ENCODE measurements around the gene OR2D3.
"Not testable (repeated sequence)": the region's sequence is repeated elsewhere in the genome, so short reads cannot be mapped to it uniquely, and the experiment has no call there.

Gene OR2D3

DNA sequence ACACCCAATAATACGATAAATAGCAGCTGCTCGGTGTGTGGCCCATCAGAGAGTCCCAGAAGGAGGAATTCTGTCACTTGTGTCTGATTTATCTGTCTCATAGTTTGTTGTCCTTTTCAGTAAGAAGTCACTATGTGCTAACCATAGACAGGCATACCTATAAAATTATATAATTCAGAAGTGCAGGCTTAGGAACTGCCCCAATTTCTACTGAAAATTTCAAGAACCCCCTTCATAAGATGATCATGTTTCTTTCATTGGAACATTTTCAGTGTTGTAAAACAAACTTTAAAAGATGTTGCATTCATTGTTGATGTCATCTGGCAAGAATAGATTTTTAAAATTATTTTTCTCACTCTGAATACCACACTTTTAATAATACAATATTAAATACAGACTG is 28.4 kb upstream of the OR2D3 start, which contains the start of gene OR2D2:
TSS of gene OR2D2 (minus strand) at position 101 of the 400 bp plus-strand sequence. CDS start at position 101, 0 bp downstream.
- Histone ChIP-seq H3K9me3 (ENCODE audit: low read depth, low read length) (no peaks in the 10 kb centered on the region), H3K36me3 (ENCODE audit: insufficient read depth, low read length) (no peaks in the 10 kb centered on the region), H3K27ac (no peak within 1 kb of the TSS), H3K9ac (ENCODE audit: insufficient read length) (no peak within 1 kb of the TSS), H3K4me3 (no peak within 1 kb of the TSS)
- DNase-seq (ENCODE audit: low read depth, low spot score) = no peak
- TF ChIP-seq EZH2 (IDR thresholded peaks at IDR 0.05) (no peak), POLR2AphosphoS5 (IDR thresholded peaks at IDR 0.05; ENCODE audit: borderline replicate concordance, low read depth, low read length) (no peak), FOXP2 (optimal IDR thresholded peaks at IDR 0.05; ENCODE audit: control extremely low read depth, extremely low read length, insufficient read depth) (no peak)

DNA sequence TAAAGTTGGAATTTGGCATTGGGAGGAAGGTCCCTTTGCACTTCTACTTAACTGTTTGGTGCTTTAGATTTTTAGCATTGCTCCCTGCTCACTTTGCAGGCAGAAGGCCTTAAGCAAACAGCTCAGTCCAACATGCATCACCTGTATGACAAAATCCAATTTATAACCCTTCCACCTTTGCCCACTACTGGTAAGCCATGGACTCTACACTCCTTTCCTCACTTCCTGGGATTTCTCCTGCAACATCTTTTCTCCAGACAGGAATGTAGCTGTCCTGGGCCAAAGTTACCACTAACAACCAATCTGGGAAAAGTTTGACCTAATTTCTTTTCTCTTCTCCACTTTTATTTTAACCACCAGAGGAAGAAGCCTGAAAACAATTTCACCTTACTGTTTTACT is 26.7 kb upstream of the OR2D3 start:
- Histone ChIP-seq H3K36me3 (ENCODE audit: insufficient read depth, low read length) (no peaks in the 10 kb centered on the region), H3K4me3 (no peak overlapping the region), H3K9ac (ENCODE audit: insufficient read length) (no peak overlapping the region), H3K27ac (no peak overlapping the region), H3K9me3 (ENCODE audit: low read depth, low read length) (no peaks in the 10 kb centered on the region)
- no peak for DNase-seq (ENCODE audit: low read depth, low spot score)
- TF ChIP-seq EZH2 (IDR thresholded peaks at IDR 0.05) (no peak), POLR2AphosphoS5 (IDR thresholded peaks at IDR 0.05; ENCODE audit: borderline replicate concordance, low read depth, low read length) (no peak), FOXP2 (optimal IDR thresholded peaks at IDR 0.05; ENCODE audit: control extremely low read depth, extremely low read length, insufficient read depth) (no peak)

DNA sequence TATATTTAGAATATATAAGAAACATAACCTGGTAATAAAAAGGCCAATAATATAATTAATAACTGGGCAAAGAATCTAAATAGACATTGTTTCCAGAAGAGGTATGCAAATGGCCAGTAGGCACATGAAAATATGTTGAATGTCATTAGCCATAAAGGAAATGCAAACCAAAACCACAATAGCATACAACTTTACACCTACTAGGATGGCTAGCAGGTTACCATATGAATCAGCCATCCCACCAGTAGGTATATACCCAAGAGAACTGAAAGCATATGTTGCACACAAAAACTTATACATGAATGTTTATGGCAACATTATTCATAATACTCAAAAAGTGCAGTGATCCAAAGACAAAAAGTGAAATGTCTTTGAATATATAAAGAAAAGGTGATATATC is 25.8 kb upstream of the OR2D3 start:
- DNase-seq (ENCODE audit: low read depth, low spot score) = no peak
- no peak overlapping the region for H3K9ac ChIP-seq (ENCODE audit: insufficient read length)
- no peaks in the 10 kb centered on the region for H3K36me3 ChIP-seq (ENCODE audit: insufficient read depth, low read length)
- no peak for TF ChIP-seq POLR2AphosphoS5 (IDR thresholded peaks at IDR 0.05; ENCODE audit: borderline replicate concordance, low read depth, low read length)
- no peak for TF ChIP-seq EZH2 (IDR thresholded peaks at IDR 0.05)
- no peak overlapping the region for H3K27ac ChIP-seq
- H3K9me3 ChIP-seq (ENCODE audit: low read depth, low read length) = no peaks in the 10 kb centered on the region
- no peak overlapping the region for H3K4me3 ChIP-seq

DNA sequence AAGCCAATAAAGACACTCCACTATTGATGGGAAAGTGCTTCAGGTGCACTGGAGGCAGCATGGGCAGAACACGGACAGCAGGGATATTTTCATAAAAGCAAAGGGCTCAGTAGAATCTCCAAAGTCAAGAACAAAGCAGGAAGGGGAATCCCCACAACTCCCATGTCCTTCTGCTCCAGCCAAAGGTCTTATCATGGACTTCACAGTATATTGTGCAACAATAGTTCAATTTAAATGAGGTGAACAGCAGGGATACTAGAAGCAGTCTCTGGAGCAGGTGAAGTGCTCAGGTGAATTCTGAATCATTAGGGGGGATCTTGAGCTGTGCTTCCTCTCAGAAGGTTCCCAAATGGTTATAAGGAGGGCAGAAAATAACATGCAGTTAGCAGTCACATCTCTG is 21.9 kb upstream of the OR2D3 start:
- no peak overlapping the region for H3K9ac ChIP-seq (ENCODE audit: insufficient read length)
- TF ChIP-seq FOXP2 (optimal IDR thresholded peaks at IDR 0.05; ENCODE audit: control extremely low read depth, extremely low read length, insufficient read depth) = no peak
- no peak for TF ChIP-seq EZH2 (IDR thresholded peaks at IDR 0.05)
- no peak for TF ChIP-seq POLR2AphosphoS5 (IDR thresholded peaks at IDR 0.05; ENCODE audit: borderline replicate concordance, low read depth, low read length)
- H3K4me3 ChIP-seq = no peak overlapping the region
- no peaks in the 10 kb centered on the region for H3K36me3 ChIP-seq (ENCODE audit: insufficient read depth, low read length)
- no peak for DNase-seq (ENCODE audit: low read depth, low spot score)
- H3K27ac ChIP-seq = no peak overlapping the region
- no peaks in the 10 kb centered on the region for H3K9me3 ChIP-seq (ENCODE audit: low read depth, low read length)

DNA sequence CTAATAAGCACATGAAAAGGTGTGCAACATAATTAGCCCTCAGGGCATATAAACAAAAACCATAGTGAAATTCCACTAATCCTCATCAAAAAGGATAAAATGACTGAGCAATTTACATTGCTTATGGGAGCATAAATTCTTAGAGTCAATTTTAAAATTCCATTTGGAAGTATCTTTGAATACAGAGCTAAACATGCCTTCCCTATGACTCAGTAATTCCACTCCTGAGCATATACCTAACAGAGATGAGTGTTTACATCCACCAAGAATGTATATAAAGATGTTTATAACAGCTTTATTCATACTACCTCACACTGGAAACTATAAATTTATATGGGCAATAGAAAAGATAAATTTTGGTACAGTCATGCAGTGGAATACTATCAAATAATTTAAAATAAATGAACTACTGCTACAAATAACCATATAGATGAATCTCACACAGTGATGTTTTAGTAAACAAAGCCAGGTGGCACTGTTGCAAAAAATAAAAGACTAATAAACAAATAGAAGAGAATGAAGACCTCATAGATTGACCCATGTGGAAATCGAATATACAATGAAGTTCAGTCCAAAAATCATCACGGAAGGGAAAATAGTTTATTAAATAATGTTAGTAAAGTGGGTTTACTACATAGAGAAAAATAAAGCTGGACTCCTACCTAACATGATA is 20.3 kb upstream of the OR2D3 start:
- Histone ChIP-seq H3K27ac (no peak overlapping the region), H3K36me3 (ENCODE audit: insufficient read depth, low read length) (no peaks in the 10 kb centered on the region), H3K9me3 (ENCODE audit: low read depth, low read length) (no peaks in the 10 kb centered on the region), H3K9ac (ENCODE audit: insufficient read length) (no peak overlapping the region), H3K4me3 (no peak overlapping the region)
- DNase-seq (ENCODE audit: low read depth, low spot score) = no peak
- TF ChIP-seq FOXP2 (optimal IDR thresholded peaks at IDR 0.05; ENCODE audit: control extremely low read depth, extremely low read length, insufficient read depth) (no peak), POLR2AphosphoS5 (IDR thresholded peaks at IDR 0.05; ENCODE audit: borderline replicate concordance, low read depth, low read length) (no peak), EZH2 (IDR thresholded peaks at IDR 0.05) (no peak)

DNA sequence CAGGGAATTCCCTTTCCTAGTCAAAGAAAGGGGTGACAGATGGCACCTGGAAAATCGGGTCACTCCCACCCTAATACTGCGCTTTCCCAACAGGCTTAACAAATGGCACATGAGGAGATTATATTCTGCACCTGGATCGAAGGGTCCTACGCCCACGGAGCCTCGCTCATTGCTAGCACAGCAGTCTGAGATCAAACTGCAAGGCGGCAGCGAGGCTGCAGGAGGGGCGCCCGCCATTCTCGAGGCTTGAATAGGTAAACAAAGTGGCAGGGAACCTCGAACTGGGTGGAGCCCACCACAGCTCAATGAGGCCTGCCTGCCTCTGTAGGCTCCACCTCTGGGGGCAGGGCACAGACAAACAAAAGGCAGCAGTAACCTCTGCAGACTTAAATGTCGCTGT is 16.0 kb upstream of the OR2D3 start:
- not testable (repeated sequence) for H3K36me3 ChIP-seq (ENCODE audit: insufficient read depth, low read length); H3K27ac ChIP-seq; H3K9me3 ChIP-seq (ENCODE audit: low read depth, low read length); H3K4me3 ChIP-seq; H3K9ac ChIP-seq (ENCODE audit: insufficient read length); DNase-seq (ENCODE audit: low read depth, low spot score)

DNA sequence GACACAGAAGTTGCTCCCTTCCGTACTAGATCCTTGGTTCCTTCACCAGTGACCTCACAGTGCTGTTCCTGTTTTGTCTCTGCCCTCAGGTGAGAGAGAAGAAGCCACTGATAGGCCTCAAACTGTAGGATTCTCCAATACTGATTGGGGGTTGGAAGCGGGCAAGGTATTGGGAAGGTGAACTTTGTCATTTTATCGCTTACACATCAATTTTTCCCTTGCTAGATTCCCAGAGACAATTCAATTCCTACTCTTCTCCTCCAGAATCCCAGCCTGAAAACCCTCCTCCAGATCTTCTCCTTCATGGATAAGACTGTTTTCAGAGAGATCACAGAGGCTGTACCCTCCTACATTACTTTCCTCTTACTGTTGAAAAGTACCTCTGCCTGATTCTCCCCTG is 9.4 kb upstream of the OR2D3 start:
- Histone ChIP-seq H3K27ac (no peak overlapping the region), H3K4me3 (no peak overlapping the region), H3K9me3 (ENCODE audit: low read depth, low read length) (no peaks in the 10 kb centered on the region), H3K36me3 (ENCODE audit: insufficient read depth, low read length) (no peaks in the 10 kb centered on the region), H3K9ac (ENCODE audit: insufficient read length) (no peak overlapping the region)
- TF ChIP-seq POLR2AphosphoS5 (IDR thresholded peaks at IDR 0.05; ENCODE audit: borderline replicate concordance, low read depth, low read length) (no peak), EZH2 (IDR thresholded peaks at IDR 0.05) (no peak), FOXP2 (optimal IDR thresholded peaks at IDR 0.05; ENCODE audit: control extremely low read depth, extremely low read length, insufficient read depth) (no peak)
- DNase-seq (ENCODE audit: low read depth, low spot score) = no peak

DNA sequence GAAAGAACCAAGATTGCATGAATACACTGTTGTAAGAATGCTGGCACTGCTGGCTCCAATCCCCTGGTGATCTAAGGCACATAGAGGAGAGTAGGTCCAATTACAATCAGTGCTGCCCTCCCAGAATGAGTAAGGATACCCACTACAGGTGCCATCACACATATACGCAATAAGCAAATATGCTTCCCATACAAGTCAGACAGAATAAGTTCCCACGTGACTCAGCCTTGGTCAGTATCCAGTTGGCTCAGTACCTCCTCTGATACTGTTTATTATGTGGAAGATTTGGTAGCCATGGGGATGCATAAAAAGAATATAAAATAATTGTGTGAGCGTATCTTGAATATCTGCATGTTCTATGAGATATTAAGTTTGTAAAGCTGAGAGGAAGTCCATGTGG is 8.9 kb upstream of the OR2D3 start:
- Histone ChIP-seq H3K9me3 (ENCODE audit: low read depth, low read length) (no peaks in the 10 kb centered on the region), H3K36me3 (ENCODE audit: insufficient read depth, low read length) (no peaks in the 10 kb centered on the region), H3K27ac (no peak overlapping the region), H3K9ac (ENCODE audit: insufficient read length) (no peak overlapping the region), H3K4me3 (no peak overlapping the region)
- TF ChIP-seq FOXP2 (optimal IDR thresholded peaks at IDR 0.05; ENCODE audit: control extremely low read depth, extremely low read length, insufficient read depth) (no peak), EZH2 (IDR thresholded peaks at IDR 0.05) (no peak), POLR2AphosphoS5 (IDR thresholded peaks at IDR 0.05; ENCODE audit: borderline replicate concordance, low read depth, low read length) (no peak)
- no peak for DNase-seq (ENCODE audit: low read depth, low spot score)

DNA sequence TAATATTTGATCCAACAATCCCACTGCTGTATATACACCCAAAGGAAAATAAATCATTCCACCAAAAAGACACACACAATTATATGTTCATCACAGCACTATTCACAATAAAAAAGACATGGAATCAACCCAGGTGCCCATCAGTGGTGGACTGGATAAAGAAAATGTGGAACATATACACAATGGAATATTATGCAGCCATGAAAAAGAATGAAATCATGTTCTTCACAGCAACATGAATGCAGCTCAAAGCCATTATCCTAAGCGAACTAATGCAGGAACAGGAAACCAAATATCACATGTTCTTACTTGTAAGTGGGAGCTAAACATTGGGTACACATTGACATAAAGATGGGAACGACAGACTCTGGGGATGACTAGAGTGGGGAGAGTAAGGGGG is 1.1 kb upstream of the OR2D3 start:
- Histone ChIP-seq H3K9me3 (ENCODE audit: low read depth, low read length) (no peaks in the 10 kb centered on the region), H3K4me3 (no peak overlapping the region), H3K36me3 (ENCODE audit: insufficient read depth, low read length) (no peaks in the 10 kb centered on the region), H3K27ac (no peak overlapping the region), H3K9ac (ENCODE audit: insufficient read length) (no peak overlapping the region)
- TF ChIP-seq EZH2 (IDR thresholded peaks at IDR 0.05) (no peak), POLR2AphosphoS5 (IDR thresholded peaks at IDR 0.05; ENCODE audit: borderline replicate concordance, low read depth, low read length) (no peak), FOXP2 (optimal IDR thresholded peaks at IDR 0.05; ENCODE audit: control extremely low read depth, extremely low read length, insufficient read depth) (no peak)
- no peak for DNase-seq (ENCODE audit: low read depth, low spot score)
